HepG2 (cell line): Measurements from ENCODE around the gene STIM1. TPM values are rescaled to one million over a fixed set of nuclear protein-coding genes. Genes with fewer than 3 reads are reported as not detected.

Experiments used
- ATAC-seq: fragments of 200-7000 bp; cut with Tn5 transposase; 3 replicates; pipeline ENCODE4 v1.9.1; 2020; ENCODE audit warnings: mild to moderate bottlenecking, moderate library complexity
- BruUV-seq: library from RNA; stranded (reverse); fragments of 400-500 nt; replicated peaks from 2 replicates; lab custom pipeline; 2021; lab: Mats Ljungman, UMichigan
- CTCF ChIA-PET: fragments of 300-600 bp; formaldehyde crosslinking; extraction: SDS; loops from one replicate; lab custom pipeline; 2021; ENCODE audit warnings: low total read pairs, inconsistent platforms, low intra/inter-chr PET ratio; lab: Yijun Ruan, JAX
- POLR2A ChIA-PET: fragments of 350-600 bp; sonication (Branson Sonifier 250); formaldehyde crosslinking; loops from one replicate; lab custom pipeline; 2020; ENCODE audit warnings: antibody characterized with exemption, inconsistent platforms; lab: Yijun Ruan, JAX
- DNase-seq: peaks from one replicate; pipeline ENCODE4 v3.0.0-alpha.2; 2015; ENCODE audit warnings: low spot score
- FAIRE-seq: peaks from 3 replicates; lab custom pipeline; 2011; peaks lifted over from hg19 to GRCh38; lab: Jason Lieb, UNC
- H2AFZ ChIP-seq: one replicate; pipeline ENCODE4 v1.6.1; 2011; ENCODE audit warnings: low read length, inconsistent platforms
- H3K27ac ChIP-seq: fragments of 300-600 bp; 3 replicates; pipeline ENCODE4 v1.8.0; 2011; ENCODE audit warnings: mixed run types, mild to moderate bottlenecking, mixed read lengths, low read length, inconsistent platforms; ENCODE audit not compliant: insufficient read depth; ENCODE audit errors: extremely low read length
- H3K27me3 ChIP-seq, 2 experiments: fragments of 200-600 bp in 1 of 2; 2 replicates in 1 of 2; 3 replicates in 1 of 2; pipeline versions ENCODE4 v1.6.0 to v1.8.0; 2011; ENCODE audit warnings: low read length in 2 of 2, mild to moderate bottlenecking in 2 of 2, moderate library complexity in 2 of 2, inconsistent platforms in 1 of 2; ENCODE audit not compliant: insufficient read depth in 2 of 2, control insufficient read depth in 1 of 2
- H3K36me3 ChIP-seq, 2 experiments: fragments of 200-600 bp in 1 of 2; replicated peaks in 1 of 2; 2 replicates in 1 of 2; 3 replicates in 1 of 2; pipeline versions ENCODE4 v1.5.1 to v1.8.0; 2011; ENCODE audit warnings: low read length in 2 of 2, inconsistent platforms in 1 of 2; ENCODE audit not compliant: insufficient read depth in 2 of 2, control insufficient read depth in 1 of 2
- H3K4me1 ChIP-seq: 2 replicates; pipeline ENCODE4 v1.5.1; 2012; ENCODE audit warnings: low read length, inconsistent platforms; ENCODE audit not compliant: insufficient read depth
- H3K4me2 ChIP-seq: 2 replicates; pipeline ENCODE4 v1.6.0; 2011; ENCODE audit warnings: low read depth, low read length, inconsistent platforms
- H3K4me3 ChIP-seq, 3 experiments: fragments of 200-600 bp in 1 of 3; sonication (generic), shearing (Covaris generic) in 1 of 3; replicated peaks in 1 of 3; 2 replicates each; pipeline ENCODE4 v1.5.1; 2011 to 2016; ENCODE audit warnings: low read length in 3 of 3, inconsistent platforms in 2 of 3, low read depth in 2 of 3, mild to moderate bottlenecking in 2 of 3, control low read depth in 1 of 3, mixed read lengths in 1 of 3; ENCODE audit not compliant: insufficient read depth in 1 of 3
- H3K79me2 ChIP-seq: one replicate; pipeline ENCODE4 v1.6.1; 2011; ENCODE audit warnings: low read length, inconsistent platforms; ENCODE audit not compliant: insufficient read depth
- H3K9ac ChIP-seq: 2 replicates; pipeline ENCODE4 v1.6.0; 2011; ENCODE audit warnings: mild to moderate bottlenecking, low read depth, low read length, inconsistent platforms; ENCODE audit not compliant: insufficient read depth
- H3K9me3 ChIP-seq: 2 replicates; pipeline ENCODE4 v1.5.1; 2012; ENCODE audit warnings: mild to moderate bottlenecking, low read length
- H4K20me1 ChIP-seq: 2 replicates; pipeline ENCODE4 v1.6.0; 2011; ENCODE audit warnings: inconsistent platforms, mild to moderate bottlenecking, low read length, moderate library complexity; ENCODE audit not compliant: insufficient read depth
- AGO2 ChIP-seq: fragments of 200-400 bp; formaldehyde crosslinking; optimal IDR thresholded peaks from 2 replicates; pipeline ENCODE3; 2017; ENCODE audit warnings: mild to moderate bottlenecking, low read depth, low read length, moderate library complexity
- ETV6 ChIP-seq: sonication (generic); formaldehyde crosslinking; conservative IDR thresholded peaks from 2 replicates; pipeline ENCODE4 v1.4.0; 2020; ENCODE audit warnings: missing genetic modification reagents
- GTF3A ChIP-seq: sonication (generic); formaldehyde crosslinking; conservative IDR thresholded peaks from 2 replicates; pipeline ENCODE4 v1.4.0; 2020; ENCODE audit warnings: mild to moderate bottlenecking, missing genetic modification reagents
- MTERF4 ChIP-seq: sonication (generic); formaldehyde crosslinking; IDR thresholded peaks from 2 replicates; pipeline ENCODE4 v1.8.0; 2023; ENCODE audit warnings: mild to moderate bottlenecking, missing genetic modification reagents
- PATZ1 ChIP-seq: sonication (generic); formaldehyde crosslinking; IDR thresholded peaks from 2 replicates; pipeline ENCODE4 v1.4.0; 2020; ENCODE audit warnings: missing genetic modification reagents
- RAD21 ChIP-seq: fragments of 450-650 bp; formaldehyde crosslinking; IDR thresholded peaks from 2 replicates; pipeline ENCODE4 v1.5.0; 2020; ENCODE audit warnings: mild to moderate bottlenecking
- ZC3H13 ChIP-seq: sonication (generic); formaldehyde crosslinking; IDR thresholded peaks from 2 replicates; pipeline ENCODE4 v1.8.1; 2023; ENCODE audit warnings: mild to moderate bottlenecking, missing genetic modification reagents, moderate library complexity
- ZFP37 ChIP-seq: sonication (generic); formaldehyde crosslinking; IDR thresholded peaks from 2 replicates; pipeline ENCODE4 v1.4.0; 2020; ENCODE audit warnings: missing genetic modification reagents, borderline replicate concordance
- ZNF720 ChIP-seq: sonication (generic); formaldehyde crosslinking; IDR thresholded peaks from 2 replicates; pipeline ENCODE4 v1.4.0; 2020; ENCODE audit warnings: missing genetic modification reagents
- WGBS: methylation state at CpG from one replicate; pipeline ENCODE4 v1.1.6; 2017; ENCODE audit warnings: low lambda C conversion rate; 5-methylcytosine and 5-hydroxymethylcytosine counted together
- in situ Hi-C: cut with HindIII; loops from 2 replicates; pipeline ENCODE4 v1.10.0; 2017; ENCODE audit warnings: low pct_unique_long_range_greater_than_20kb; ENCODE audit not compliant: extremely low pct_ligation_motif_present
- intact Hi-C: fragments of 100-400 bp; cut with micrococcal nuclease; formaldehyde crosslinking; loops from one replicate; pipeline ENCODE4 v1.10.0; 2022; ENCODE audit not compliant: unreplicated experiment
- polyA plus RNA-seq, 8 experiments: library from polyadenylated mRNA; depleted of rRNA in 3 of 8; stranded (reverse) in 7 of 8; unstranded in 1 of 8; fragments of >200 nt; fragmentation: Illumina TruSeq in 4 of 8; extraction: Trizol in 4 of 8; gene quantifications; 2 replicates each; pipeline versions ENCODE4 v1.2.1 to v1.2.3, GENCODE V29; 2011 to 2016; ENCODE audit warnings: low read depth in 4 of 8, missing spikeins in 1 of 8, mixed read lengths in 1 of 8; ENCODE audit not compliant: insufficient read depth in 1 of 8
- total RNA-seq, 5 experiments: library from RNA; depleted of rRNA; stranded (reverse); fragments of >200 nt; fragmentation: Illumina TruSeq; extraction: Trizol; gene quantifications; 2 replicates each; pipeline ENCODE4 v1.2.3, GENCODE V29; 2016; ENCODE audit warnings: low read depth in 1 of 5

Gene STIM1
- total and polyA plus RNA-seq, 2 of the 13 experiments (the other 11 are each of a cell fraction or from before 2014, with no cell fraction given) = 19.2 to 28.5 TPM

- Histone ChIP-seq H3K4me1 (no peaks in the 10 kb centered on the region), H3K27ac (no peak overlapping the region), H3K27me3 (no peaks in the 10 kb centered on the region), H2AFZ (no peak overlapping the region), H3K79me2 (no peaks in the 10 kb centered on the region), H3K4me3 (no peak overlapping the region), H3K4me2 (no peak overlapping the region), H3K9me3 (no peaks in the 10 kb centered on the region), H3K36me3 (peaks cover 7 to 32% of the 10 kb centered on the region in 2 experiments; a peak in 4 of 5 replicates), H3K9ac (no peak overlapping the region)
- intact Hi-C loops = loop anchor here (1.0 kb wide), 2 partner anchors 17 to 248 kb away; no protein-coding TSS in a partner anchor
- in situ Hi-C loops = no loop called here
- 94% methylated on average over 23 of the region's 30 CpGs for WGBS
- ChIA-PET POLR2A (no interaction called here), CTCF (interaction anchor here (0.8 to 2.5 kb wide), 2 partner anchors 18 to 249 kb away, joined by 4 to 15 read pairs; no protein-coding TSS in a partner anchor)
- BruUV-seq = no TSS peak
- FAIRE-seq = no peak
- TF ChIP-seq AGO2 = peak; percentile 37
- no peak for TF ChIP-seq ETV6 (CRISPR knock-in tag)
- 0 out of 2 replicates have a peak, but pooled peaks have one; percentile 13 for TF ChIP-seq ZC3H13 (CRISPR knock-in tag)
- TF ChIP-seq ZNF720 (CRISPR knock-in tag) = no peak
- TF ChIP-seq, all 625 proteins: peak for 2
- peaks cover 3% of the 10 kb centered on the region; the same call in 1 of the 2 replicates for H4K20me1 ChIP-seq
- DNase-seq (no peak), ATAC-seq (no peak)
Measured at GRCh38 chr11:3823762-3824506, 31.5 kb upstream of the STIM1 start.

- no peak overlapping the region for H3K27ac ChIP-seq
- peaks cover 3% of the 10 kb centered on the region; the same call in 1 of the 2 replicates for H4K20me1 ChIP-seq
- DNase-seq (peak; percentile 69), ATAC-seq (peak; percentile 94), FAIRE-seq (peak; percentile 47)
- CTCF ChIA-PET = interaction anchor here (0.7 to 2.5 kb wide), 3 partner anchors 17 to 248 kb away, joined by 4 to 15 read pairs (median 5); no protein-coding TSS in a partner anchor
- no peak overlapping the region for H2AFZ ChIP-seq
- H3K36me3 ChIP-seq = peaks cover 7 to 33% of the 10 kb centered on the region in 2 experiments; a peak in 4 of 5 replicates
- intact Hi-C loops = loop anchor here (1.0 kb wide), 2 partner anchors 16 to 247 kb away; no protein-coding TSS in a partner anchor
- POLR2A ChIA-PET = no interaction called here
- H3K27me3 ChIP-seq = no peaks in the 10 kb centered on the region
- 79% methylated on average over 18 of the region's 18 CpGs for WGBS
- H3K9ac ChIP-seq = no peak overlapping the region
- H3K9me3 ChIP-seq = no peaks in the 10 kb centered on the region
- no peak overlapping the region for H3K4me3 ChIP-seq
- no peak overlapping the region for H3K4me2 ChIP-seq
- H3K79me2 ChIP-seq = no peaks in the 10 kb centered on the region
- BruUV-seq = no TSS peak
- no peaks in the 10 kb centered on the region for H3K4me1 ChIP-seq
- in situ Hi-C loops = no loop called here
- peak; percentile 58 for TF ChIP-seq RAD21 (CRISPR knock-in tag)
- TF ChIP-seq PATZ1 (CRISPR knock-in tag) = 0 out of 2 replicates have a peak, but pooled peaks have one; percentile 21
- TF ChIP-seq MTERF4 (CRISPR knock-in tag) = no peak
- TF ChIP-seq GTF3A (CRISPR knock-in tag) = no peak
- no peak for TF ChIP-seq ZFP37
Measured at GRCh38 chr11:3824714-3825472, 30.6 kb upstream of the STIM1 start.
